IMR-90 (cell line): Measurements from ENCODE around the gene GIMAP8. TPM values are rescaled to one million over a fixed set of nuclear protein-coding genes. Genes with fewer than 3 reads are reported as not detected.

ENCODE experiments used
- ATAC-seq: fragments of 200-7000 bp; cut with Tn5 transposase; 2 replicates; pipeline ENCODE4 v1.9.1; 2020; ENCODE audit warnings: low read depth, mild to moderate bottlenecking, moderate library complexity
- BruUV-seq: library from RNA; stranded (reverse); fragments of 400-500 nt; replicated peaks from 2 replicates; lab custom pipeline; 2021; lab: Mats Ljungman, UMichigan
- CTCF ChIA-PET: fragments of 300-600 bp; formaldehyde crosslinking; extraction: SDS; loops from one replicate; lab custom pipeline; 2021; ENCODE audit warnings: antibody characterized with exemption; lab: Yijun Ruan, JAX
- POLR2A ChIA-PET: fragments of 300-600 bp; sonication (Branson Sonifier 250); formaldehyde crosslinking; loops from one replicate; lab custom pipeline; 2022; ENCODE audit warnings: antibody characterized with exemption; ENCODE audit not compliant: unreplicated experiment; lab: Charles Lee
- DNase-seq: peaks from one replicate; pipeline ENCODE4 v3.0.0; 2013
- H2AFZ ChIP-seq: replicated peaks from 2 replicates; pipeline ENCODE3; 2013; ENCODE audit warnings: low read length, mild to moderate bottlenecking; ENCODE audit not compliant: poor library complexity
- H2AK5ac ChIP-seq: 2 replicates; pipeline ENCODE4 v1.6.1; 2013; ENCODE audit warnings: low read depth, low read length, inconsistent platforms
- H2AK9ac ChIP-seq: replicated peaks from 2 replicates; pipeline ENCODE3; 2013; ENCODE audit warnings: mild to moderate bottlenecking, low read depth, low read length, moderate library complexity; ENCODE audit not compliant: poor library complexity
- H2BK120ac ChIP-seq: 2 replicates; pipeline ENCODE4 v1.6.1; 2013; ENCODE audit warnings: low read depth, low read length, inconsistent platforms
- H2BK15ac ChIP-seq: 3 replicates; pipeline ENCODE4 v1.6.1; 2013; ENCODE audit warnings: low read depth, low read length, inconsistent platforms
- H2BK20ac ChIP-seq: 2 replicates; pipeline ENCODE4 v1.6.1; 2013; ENCODE audit warnings: low read depth, mild to moderate bottlenecking, inconsistent platforms, low read length, moderate library complexity
- H2BK5ac ChIP-seq: 2 replicates; pipeline ENCODE4 v1.6.1; 2013; ENCODE audit warnings: mild to moderate bottlenecking, low read depth, low read length, inconsistent platforms; ENCODE audit not compliant: poor library complexity, severe bottlenecking
- H3K14ac ChIP-seq: replicated peaks from 2 replicates; pipeline ENCODE4 v1.6.1; 2013; ENCODE audit warnings: low read depth, low read length, inconsistent platforms
- H3K18ac ChIP-seq: 2 replicates; pipeline ENCODE4 v1.6.1; 2013; ENCODE audit warnings: low read depth, low read length, control low read depth
- H3K23ac ChIP-seq: 2 replicates; pipeline ENCODE4 v1.6.1; 2013; ENCODE audit warnings: low read depth, low read length, inconsistent platforms
- H3K27ac ChIP-seq: 2 replicates; pipeline ENCODE4 v1.5.1; 2013; ENCODE audit warnings: mild to moderate bottlenecking, control low read depth, low read length; ENCODE audit not compliant: insufficient read depth
- H3K27me3 ChIP-seq: 2 replicates; pipeline ENCODE4 v1.6.1; 2013; ENCODE audit warnings: low read length; ENCODE audit not compliant: control insufficient read depth, insufficient read depth
- H3K36me3 ChIP-seq: 2 replicates; pipeline ENCODE4 v1.6.1; 2013; ENCODE audit warnings: low read length, mixed read lengths; ENCODE audit not compliant: control insufficient read depth, insufficient read depth
- H3K4ac ChIP-seq: 2 replicates; pipeline ENCODE4 v1.6.1; 2013; ENCODE audit warnings: low read depth, low read length, inconsistent platforms
- H3K4me1 ChIP-seq: 2 replicates; pipeline ENCODE4 v1.6.1; 2013; ENCODE audit warnings: low read length, mixed read lengths; ENCODE audit not compliant: control insufficient read depth, insufficient read depth
- H3K4me2 ChIP-seq: 2 replicates; pipeline ENCODE4 v1.6.1; 2013; ENCODE audit warnings: low read depth, mild to moderate bottlenecking, control low read depth, low read length, moderate library complexity
- H3K4me3 ChIP-seq: 2 replicates; pipeline ENCODE4 v1.5.1; 2013; ENCODE audit warnings: low read depth, mild to moderate bottlenecking, control low read depth, low read length, moderate library complexity; ENCODE audit not compliant: insufficient read depth
- H3K56ac ChIP-seq: 2 replicates; pipeline ENCODE4 v1.6.1; 2013; ENCODE audit warnings: low read length, inconsistent platforms; ENCODE audit not compliant: insufficient read depth; ENCODE audit errors: extremely low read depth
- H3K79me1 ChIP-seq, 2 experiments: 2 replicates each; pipeline ENCODE4 v1.6.1; 2013; ENCODE audit warnings: low read length in 2 of 2, inconsistent platforms in 1 of 2, low read depth in 1 of 2
- H3K9ac ChIP-seq: 2 replicates; pipeline ENCODE4 v1.6.1; 2013; ENCODE audit warnings: low read depth, low read length, control low read depth
- H3K9me1 ChIP-seq: 2 replicates; pipeline ENCODE4 v1.6.1; 2013; ENCODE audit warnings: low read length, inconsistent platforms; ENCODE audit not compliant: insufficient read depth
- H3K9me3 ChIP-seq: 2 replicates; pipeline ENCODE4 v1.6.1; 2013; ENCODE audit warnings: low read length; ENCODE audit not compliant: control insufficient read depth, insufficient read depth
- H4K20me1 ChIP-seq: 2 replicates; pipeline ENCODE4 v1.6.1; 2013; ENCODE audit warnings: low read length, inconsistent platforms; ENCODE audit not compliant: insufficient read depth
- H4K5ac ChIP-seq: 2 replicates; pipeline ENCODE4 v1.6.1; 2013; ENCODE audit warnings: mild to moderate bottlenecking, low read depth, low read length, control low read depth
- H4K8ac ChIP-seq, 2 experiments: 2 replicates each; pipeline ENCODE4 v1.6.1; 2013; ENCODE audit warnings: low read depth in 2 of 2, low read length in 2 of 2, control low read depth in 1 of 2, inconsistent platforms in 1 of 2
- H4K91ac ChIP-seq: 2 replicates; pipeline ENCODE4 v1.6.1; 2013; ENCODE audit warnings: low read depth, low read length, inconsistent platforms; ENCODE audit not compliant: insufficient read depth
- RAD21 ChIP-seq: IDR thresholded peaks from 2 replicates; pipeline ENCODE4 v1.6.1; 2012; ENCODE audit warnings: low read length, improper control_type of control experiment
- WGBS, 2 experiments: methylation state at CpG; one replicate each; pipeline versions ENCODE4 v1.1.5 to v1.1.7; 2013; ENCODE audit warnings: missing lambda C conversion rate in 2 of 2; ENCODE audit not compliant: insufficient read length in 1 of 2; ENCODE audit errors: extremely low coverage in 2 of 2; 5-methylcytosine and 5-hydroxymethylcytosine counted together
- dilution Hi-C: fragments of 300-500 bp; cut with HindIII; formaldehyde crosslinking; loops from one replicate; pipeline ENCODE4 v1.14.3; 2018; ENCODE audit warnings: low sequenced_read_pairs; ENCODE audit not compliant: unreplicated experiment
- in situ Hi-C: fragments of 300-500 bp; cut with MboI; formaldehyde crosslinking; loops from 3 replicates; pipeline ENCODE4 v1.14.3; 2019; ENCODE audit warnings: low sequenced_read_pairs, inconsistent platforms, mixed read lengths
- intact Hi-C: fragments of 100-400 bp; cut with micrococcal nuclease; formaldehyde crosslinking; loops from 2 replicates; pipeline ENCODE4 v1.10.0; 2022
- polyA plus RNA-seq, 3 experiments: library from polyadenylated mRNA; depleted of rRNA; stranded (reverse); fragments of >200 nt; gene quantifications; 2 replicates each; pipeline ENCODE4 v1.2.3, GENCODE V29; 2012; ENCODE audit warnings: low replicate concordance in 1 of 3
- total RNA-seq: library from RNA; depleted of rRNA; stranded (reverse); fragments of >200 nt; gene quantifications from 2 replicates; pipeline ENCODE4 v1.2.3, GENCODE V29; 2012

GIMAP8 gene
- total and polyA plus RNA-seq, 2 of the 4 experiments (the other 2 are of a cell fraction): not detected

DNA sequence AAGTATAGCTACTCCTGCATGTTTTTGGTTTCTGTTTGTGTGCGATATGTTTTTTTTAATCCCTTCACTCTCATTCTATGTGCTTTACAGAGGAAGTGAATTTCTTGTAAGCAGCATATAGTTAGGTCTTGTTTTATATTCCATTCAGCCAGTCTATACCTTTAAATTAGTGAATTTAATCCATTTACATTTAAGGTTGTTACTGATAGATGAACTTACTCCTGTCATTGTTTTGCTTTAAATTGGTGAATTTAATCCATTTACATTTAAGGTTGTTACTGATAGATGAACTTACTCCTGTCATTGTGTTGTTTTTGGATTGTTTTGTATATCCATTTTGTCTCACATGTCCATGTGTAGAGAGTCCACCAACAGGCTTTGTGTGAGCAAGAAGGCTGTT, 11.1 kb downstream of the GIMAP8 start:
- Histone ChIP-seq H3K9me3 (no peaks in the 10 kb centered on the region), H3K27ac (no peak overlapping the region), H4K91ac (no peak overlapping the region), H2BK15ac (no peak overlapping the region), H3K56ac (no peak overlapping the region), H2AK9ac (no peak overlapping the region), H2BK5ac (no peak overlapping the region), H3K79me1 (no peaks in the 10 kb centered on the region), H2AFZ (no peak overlapping the region), H3K18ac (no peak overlapping the region), H4K20me1 (no peaks in the 10 kb centered on the region), H3K23ac (no peak overlapping the region), H3K36me3 (no peaks in the 10 kb centered on the region), H3K4me2 (no peak overlapping the region), H4K8ac (no peak overlapping the region), H3K9me1 (no peaks in the 10 kb centered on the region), H3K9ac (no peak overlapping the region), H3K4me1 (no peaks in the 10 kb centered on the region), H3K14ac (no peak overlapping the region), H2AK5ac (no peak overlapping the region), H3K4ac (no peak overlapping the region), H4K5ac (no peak overlapping the region), H3K27me3 (no peaks in the 10 kb centered on the region), H2BK20ac (no peak overlapping the region), H3K4me3 (no peak overlapping the region), H2BK120ac (no peak overlapping the region)
- CTCF ChIA-PET: no interaction called here
- POLR2A ChIA-PET: no interaction called here
- ATAC-seq (no peak), DNase-seq (no peak)
- no peak for TF ChIP-seq RAD21
- WGBS, 2 experiments: no CpG with 5 or more reads among the region's 1 CpG
- dilution Hi-C loops: no loop called here
- BruUV-seq: no TSS peak
- in situ Hi-C loops: no loop called here
- intact Hi-C loops: no loop called here
